HG03342 (cell line): Measurements from ENCODE around the gene SLC29A3.

Source experiments
- ATAC-seq: cut with Tn5 transposase; IDR thresholded peaks from one replicate; pipeline ENCODE4 v1.9.1; 2021; ENCODE audit warnings: mild to moderate bottlenecking, moderate library complexity; ENCODE audit not compliant: unreplicated experiment

The SLC29A3 gene

DNA sequence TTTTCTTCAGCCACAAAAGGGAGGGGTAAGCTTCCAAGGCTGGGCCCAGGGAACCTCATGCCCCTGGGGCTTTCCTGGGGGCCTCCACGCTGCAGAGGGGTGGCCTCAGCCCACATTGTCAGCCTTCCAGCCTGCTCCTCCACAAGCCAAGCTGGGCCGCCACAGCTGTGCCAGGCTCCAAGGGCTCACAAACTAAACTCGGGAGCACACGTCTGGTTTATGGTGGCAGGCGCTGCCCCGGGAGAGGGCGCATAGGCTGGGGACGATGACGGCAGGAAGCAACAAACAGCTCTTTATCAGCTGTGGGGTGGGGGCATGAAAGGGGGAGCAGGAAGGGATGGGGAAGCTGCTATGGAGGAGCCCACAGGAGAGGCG lies 71.4 kb downstream of the SLC29A3 start:
- ATAC-seq: no peak

DNA sequence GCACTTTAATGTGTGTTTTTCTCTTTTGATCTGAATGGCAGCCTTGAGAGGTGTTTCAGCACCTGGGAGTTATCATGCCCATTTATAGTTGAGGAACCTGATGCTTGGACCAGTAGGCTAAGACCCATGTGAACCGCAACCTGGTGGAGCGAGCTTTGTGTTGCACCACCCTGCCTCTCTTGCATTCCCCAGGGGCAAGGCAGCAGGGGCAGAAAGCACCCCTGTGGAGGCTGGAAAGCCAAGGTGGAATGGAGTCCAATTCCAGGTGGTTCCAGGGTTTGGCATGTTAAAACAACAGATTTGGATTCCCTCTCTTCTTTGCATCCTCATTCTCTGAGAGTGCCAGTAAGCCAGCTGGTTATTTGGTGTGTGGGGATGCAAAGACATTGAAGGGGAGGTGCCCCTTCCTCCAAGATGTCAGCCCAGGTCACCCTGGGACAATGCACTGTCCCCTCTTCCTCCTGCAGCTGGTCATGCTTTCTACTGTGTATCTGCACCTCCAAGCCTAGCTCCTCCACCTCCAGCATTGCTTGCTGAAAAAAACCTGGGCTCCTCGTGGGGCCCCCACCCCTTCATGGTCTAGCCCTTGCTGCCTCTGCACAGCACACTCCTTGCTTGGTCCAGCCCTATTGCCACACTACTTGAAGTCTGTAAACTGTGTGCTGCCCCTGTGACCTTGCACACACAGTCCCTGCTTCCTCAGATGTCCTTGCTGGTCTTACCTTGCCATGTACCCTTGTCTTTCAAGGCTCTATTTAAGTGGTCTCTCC lies 72.0 kb downstream of the SLC29A3 start:
- no peak for ATAC-seq

DNA sequence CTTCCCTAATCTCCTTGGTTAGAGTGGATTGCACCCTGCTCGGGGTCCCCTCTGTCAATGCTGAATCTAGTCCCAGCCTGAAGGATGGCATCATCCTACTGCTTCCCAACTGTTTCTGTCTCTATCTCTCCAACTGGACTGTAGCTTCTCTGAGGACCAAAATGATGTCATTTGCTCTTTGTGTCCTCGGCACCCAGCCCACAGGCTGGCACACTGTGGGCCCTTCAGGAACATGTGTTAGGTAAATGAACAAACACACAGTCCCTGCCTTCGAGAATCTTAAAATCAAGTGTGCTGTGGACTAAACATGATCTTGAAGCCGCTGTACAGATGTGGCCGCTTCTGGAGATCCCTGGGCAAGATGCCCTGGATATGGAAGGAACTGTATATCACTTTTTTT lies 72.6 kb downstream of the SLC29A3 start:
- no peak for ATAC-seq

DNA sequence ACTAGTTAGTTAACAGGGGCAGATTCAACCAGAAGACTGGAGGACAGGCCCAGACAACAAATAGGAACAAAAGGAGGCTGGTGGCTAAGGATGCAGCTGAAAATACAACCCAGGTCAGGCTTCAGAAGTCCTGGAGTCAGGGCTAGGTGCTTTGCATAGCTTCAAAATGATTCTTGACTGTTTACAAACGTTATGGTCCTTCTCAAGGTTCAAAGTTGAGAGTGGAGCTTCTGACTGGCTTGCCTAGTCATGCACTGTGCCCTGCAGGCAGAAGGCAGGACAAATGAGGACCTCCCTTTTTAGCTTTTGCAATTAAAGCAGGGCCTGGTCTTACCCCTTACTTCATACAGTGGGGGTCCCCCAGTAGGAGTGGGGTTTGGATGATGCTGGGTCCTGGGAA lies 73.2 kb downstream of the SLC29A3 start:
- ATAC-seq: no peak

DNA sequence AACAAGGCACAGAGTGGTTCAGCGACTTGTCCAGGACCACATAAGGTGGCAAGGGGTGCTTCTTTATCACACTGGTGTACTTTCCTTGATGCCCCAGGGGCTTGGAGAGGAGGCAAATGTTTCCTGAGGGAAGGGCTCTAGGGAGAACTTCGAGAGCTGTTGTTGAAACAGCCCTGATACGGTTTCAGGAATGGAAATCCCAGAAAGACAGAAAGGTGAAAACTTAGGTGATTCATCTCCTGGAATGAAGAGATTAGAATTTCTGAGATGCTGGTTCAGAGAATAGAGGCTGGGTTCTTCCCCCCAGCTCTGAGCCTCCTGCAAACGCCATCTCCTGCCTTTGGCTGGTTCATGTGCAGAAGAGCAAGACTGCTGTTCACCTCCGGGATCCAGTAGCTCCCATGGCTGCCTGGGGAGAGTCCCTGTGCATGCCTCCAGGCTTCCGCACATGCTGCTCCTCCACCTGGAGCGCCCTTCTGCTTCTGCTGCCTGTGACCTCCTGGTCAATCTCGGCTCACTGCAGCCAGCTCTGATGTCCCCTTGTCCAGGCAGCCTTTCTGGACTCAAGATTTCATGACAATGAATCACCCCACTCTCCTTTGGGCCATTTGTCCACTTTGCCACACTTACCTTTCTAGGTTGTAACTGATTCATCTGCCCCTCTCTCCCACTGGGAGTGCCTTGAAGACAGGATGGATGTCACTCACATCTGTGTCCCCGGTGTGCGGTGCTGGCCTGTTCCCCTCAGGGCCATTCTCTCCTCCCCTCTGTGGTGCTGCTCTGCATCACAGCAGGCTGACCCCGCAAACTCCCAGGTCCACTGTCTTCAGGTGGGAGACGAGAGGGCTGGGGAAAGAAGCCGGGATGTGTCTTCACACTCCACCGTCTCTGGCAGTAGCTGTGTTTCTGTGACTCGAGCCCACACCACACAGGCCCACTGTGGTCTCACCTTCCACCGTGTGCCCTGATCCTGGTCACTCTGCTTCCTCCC lies 74.0 kb downstream of the SLC29A3 start:
- ATAC-seq: no peak

DNA sequence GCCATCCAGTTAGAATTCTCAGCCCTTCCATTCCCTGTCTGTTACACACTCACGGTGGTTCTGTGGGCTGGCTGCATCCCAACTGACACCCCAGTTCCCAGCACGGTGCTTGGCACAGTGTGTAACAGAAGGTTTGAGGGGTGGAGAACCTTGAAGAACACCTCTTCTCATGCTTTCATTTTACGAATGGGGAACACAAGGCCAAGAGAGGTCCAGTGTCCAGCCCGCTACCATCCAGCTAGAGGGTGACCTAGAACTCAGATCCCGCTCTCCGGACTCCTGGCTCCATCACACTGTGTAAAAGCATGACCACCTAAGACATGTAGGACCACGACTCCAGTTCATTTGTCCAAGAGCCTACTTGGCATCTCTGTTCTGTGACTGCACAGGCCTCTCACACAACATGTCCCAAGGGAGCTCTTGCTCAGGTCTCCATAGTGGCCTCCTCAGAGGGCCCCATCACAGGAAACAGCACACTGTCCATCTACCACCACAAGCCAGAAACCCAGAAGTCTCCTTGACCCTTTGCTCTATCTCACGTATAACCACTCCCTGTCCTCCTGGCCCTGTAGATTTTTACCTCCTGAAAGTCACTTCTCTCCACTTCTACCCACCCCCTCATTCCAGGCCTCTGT lies 74.9 kb downstream of the SLC29A3 start:
- no peak for ATAC-seq

DNA sequence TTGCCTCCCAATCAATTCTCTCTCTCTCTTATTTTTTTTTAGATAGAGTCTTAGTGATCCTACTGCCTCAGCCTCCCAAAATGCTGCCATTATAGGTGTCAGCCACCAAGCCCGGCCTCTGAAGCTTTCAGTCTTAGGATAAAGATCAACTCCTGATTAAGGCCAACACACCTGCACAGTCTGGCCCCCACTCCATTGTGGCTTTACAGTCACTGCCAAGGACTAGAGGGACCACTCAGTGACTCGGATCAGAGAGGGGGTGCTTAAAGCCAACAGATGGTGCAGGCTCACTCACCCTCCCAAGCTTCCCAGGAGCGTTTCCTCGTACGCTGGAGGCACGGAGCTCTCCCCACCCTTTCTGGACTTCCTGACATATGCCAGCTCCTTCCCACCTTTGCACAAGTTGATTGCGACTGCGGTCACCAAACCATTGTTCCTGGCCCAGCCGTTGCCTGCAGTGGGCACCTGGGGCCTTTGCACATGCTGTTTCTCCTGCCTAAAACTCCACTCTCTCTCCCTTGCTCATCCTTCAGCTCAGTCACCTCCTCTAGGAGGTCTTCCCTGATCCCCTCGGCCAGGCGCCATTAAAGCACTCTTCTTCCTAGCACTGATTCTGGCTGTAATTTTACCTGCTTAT lies 76.0 kb downstream of the SLC29A3 start:
- no peak for ATAC-seq

DNA sequence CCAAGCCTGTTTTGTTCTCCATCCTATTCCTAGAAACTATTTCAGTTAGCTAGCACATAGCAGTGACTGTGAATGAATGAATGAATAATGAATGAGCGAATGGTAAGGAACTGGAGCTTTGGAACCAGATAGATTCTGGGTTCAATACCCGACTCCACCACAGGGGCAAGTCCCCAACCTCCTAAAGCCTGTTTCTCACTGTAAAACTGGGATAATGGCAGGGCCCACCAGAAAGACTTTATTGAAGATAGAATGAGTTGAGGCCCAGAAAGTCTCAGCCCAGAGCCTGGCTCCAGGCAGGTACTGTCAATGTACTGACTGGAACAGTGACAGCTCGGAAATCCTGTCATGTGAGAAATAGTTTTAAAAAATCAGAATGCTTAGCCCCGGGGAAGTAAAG lies 76.6 kb downstream of the SLC29A3 start:
- ATAC-seq: no peak

DNA sequence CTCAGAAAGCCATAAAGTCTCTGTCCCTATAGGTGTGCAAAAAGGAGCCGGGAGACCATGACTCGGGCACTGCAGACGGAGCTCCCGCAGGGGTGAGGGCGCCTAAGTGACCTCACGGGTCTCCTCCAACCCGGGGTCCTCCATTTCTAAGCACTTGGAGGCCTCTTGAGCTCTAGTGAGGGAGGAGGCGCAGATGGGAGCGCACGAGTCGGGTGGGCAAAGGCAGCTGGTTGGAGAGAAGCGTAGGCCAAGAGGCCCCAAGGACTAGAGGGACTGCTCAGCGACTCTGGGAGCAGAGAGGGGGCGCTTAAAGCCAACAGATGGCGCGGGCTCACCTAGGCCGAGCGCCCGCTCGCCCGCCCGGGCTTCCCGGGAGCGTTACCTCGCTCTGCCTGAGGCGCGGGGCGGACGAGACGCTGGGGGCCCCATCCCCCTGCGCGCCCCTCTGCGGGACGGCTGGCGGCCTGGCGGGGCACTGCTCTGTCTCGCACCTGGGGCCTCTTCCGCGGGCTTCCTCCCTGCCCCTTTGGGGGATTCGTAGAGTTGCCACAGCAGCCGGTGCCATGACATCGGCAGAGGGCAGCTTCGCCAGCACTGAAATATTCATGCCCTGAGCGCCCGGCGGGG lies 77.1 kb downstream of the SLC29A3 start:
- no peak for ATAC-seq

DNA sequence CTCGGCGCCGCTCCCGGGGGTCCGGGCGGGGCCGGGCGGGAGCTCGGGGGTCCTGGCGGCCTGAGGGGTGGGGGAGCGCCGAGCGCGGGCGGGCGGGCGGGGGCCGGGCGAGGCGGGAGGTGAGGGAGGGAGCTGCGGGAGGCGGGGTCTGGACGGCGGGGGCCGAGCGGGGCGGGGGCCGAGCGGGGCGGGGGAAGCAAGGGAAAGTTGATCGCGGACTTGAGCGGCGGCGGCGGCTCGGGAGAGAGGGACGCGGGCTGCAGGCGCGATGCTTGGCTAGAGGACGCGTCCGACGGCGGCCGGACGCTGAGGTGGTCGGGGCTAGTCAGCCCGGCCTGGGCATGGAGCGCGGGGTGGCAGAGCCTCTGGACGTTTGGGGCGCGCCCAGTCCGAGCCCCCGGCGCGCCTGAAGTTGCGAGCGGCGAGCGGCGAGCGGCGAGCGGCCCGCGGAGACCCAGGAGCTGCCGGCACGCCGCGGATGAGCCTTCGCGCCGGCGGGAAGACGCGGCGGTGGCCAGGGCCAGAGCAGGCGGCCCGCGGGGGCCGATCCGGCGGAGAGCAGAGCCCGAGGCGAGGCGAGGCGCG lies 77.7 kb downstream of the SLC29A3 start, which contains the start of gene CDH23:
Gene CDH23, plus strand, starts transcription at position 210 of the 585 bp plus-strand sequence. CDS start 42,912 bp downstream, outside the sequence.
- ATAC-seq: no peak

DNA sequence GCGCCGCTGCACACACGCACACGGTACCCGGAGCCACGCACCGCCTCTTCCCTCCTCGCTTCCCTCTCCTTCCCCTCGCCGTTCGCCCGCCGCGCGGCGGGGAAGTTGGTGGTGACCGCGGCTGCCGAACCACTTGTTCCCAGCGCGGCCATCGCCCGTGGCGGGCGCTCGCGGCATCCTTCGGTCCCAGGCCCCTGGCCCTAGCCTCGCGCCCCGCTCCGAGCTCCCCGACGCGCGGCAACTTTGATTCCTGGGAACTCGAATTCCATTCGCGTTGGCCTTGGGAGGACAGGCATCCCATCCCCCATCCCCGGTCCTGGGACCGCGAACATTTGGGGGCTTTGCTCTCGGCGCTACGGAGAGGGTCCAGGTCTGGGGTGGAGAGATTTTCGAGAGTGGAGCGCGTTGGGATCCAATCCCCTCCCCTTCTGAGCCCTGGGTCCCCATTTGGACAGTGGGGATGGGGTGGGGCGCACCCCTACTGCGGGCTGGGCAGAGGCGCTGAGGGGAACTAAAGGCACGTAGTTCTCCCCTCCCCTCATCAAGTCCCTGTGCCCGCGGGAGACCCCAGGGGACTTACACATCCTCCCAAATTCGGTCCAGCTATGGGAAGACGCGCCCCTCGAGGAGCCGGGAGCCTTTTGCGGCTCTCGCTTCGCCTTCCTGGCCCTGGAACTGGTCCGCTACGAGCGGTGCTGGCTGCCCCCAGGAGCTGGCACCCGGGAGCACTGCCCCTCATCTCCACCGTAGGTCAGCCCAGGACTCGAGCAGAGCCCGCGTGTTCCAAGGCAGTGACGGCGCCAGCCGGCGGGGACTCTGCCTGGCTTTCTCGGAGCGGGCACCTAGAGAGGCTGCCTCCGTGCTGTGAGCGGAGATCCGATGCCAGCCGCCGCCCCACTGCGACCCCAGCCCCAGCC lies 78.5 kb downstream of the SLC29A3 start:
- no peak for ATAC-seq

DNA sequence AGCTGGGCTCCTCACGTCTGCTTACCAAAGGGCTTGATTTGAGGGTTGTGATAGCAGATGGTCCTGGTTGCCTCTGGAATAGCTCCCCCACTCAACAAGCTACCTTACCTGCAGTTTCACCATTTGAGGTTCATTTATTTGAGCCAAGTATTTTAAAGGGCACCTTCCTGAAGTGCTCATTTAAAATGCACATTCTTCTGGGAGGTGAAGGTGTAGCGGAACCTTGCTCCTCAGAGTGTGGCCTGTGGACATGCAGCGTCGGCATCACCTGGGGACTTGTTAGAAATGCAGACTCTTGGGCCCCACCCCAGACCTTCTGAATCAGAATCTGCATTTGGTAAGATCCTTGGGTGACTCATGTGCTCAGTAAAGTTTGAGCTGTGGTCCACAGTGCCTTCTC lies 79.9 kb downstream of the SLC29A3 start:
- no peak for ATAC-seq

DNA sequence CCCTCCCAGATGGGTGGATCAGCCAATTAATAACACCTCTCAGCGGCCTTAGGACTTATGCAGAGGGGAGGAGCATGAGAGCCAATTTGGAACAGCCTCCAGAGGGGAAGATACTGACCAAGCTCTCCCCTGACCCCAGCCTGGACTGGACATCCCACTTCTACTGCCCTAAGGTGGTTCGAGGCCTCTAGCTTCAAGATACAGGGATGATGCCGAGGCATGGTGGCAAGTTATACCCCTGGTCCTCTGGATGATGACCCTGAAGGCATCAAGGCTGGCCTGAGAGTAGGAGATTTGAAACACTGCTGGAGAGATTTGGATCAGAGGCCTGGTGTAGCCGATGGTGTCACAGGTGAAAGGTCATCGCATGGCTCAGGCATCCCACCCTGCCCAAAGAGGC lies 80.9 kb downstream of the SLC29A3 start:
- ATAC-seq: no peak

DNA sequence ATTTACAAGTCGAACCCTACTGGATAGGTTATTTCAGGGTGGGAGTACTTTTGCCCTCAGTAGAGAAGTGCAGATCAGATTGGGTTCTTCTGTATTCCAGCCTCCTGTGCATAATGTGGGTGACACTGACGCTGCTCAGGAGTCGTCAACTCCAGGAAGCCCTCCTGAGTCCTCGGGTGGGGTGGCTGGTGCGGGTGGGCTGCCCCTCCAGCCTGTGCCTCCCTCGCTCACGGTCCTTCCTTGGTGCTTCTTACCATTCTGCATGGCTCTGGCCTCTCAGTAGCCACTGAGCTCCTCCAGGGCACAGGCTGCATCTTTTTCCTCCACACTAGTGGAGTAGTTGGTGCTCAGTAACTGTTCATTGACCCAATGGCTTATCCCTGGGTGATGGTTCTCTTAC lies 82.0 kb downstream of the SLC29A3 start:
- ATAC-seq: no peak

DNA sequence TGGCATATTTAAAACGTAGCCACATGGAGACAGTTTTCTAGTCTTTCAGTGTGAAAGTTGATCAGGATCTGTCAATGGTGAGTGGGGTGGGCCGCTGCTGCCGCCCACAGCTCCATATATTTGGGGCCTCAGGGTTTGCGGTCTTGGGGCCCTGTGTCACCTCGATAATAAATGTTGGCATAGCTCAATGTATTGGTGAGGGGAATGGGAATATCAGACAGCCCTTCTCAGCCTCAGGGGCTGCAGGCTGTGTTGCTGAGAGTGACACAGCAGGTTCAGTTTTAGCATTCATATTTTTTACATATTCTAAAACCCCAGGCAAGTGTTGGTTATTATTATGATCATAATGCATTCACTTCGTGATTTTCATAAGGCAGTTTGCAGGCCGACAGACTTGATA lies 82.9 kb downstream of the SLC29A3 start:
- ATAC-seq: no peak

DNA sequence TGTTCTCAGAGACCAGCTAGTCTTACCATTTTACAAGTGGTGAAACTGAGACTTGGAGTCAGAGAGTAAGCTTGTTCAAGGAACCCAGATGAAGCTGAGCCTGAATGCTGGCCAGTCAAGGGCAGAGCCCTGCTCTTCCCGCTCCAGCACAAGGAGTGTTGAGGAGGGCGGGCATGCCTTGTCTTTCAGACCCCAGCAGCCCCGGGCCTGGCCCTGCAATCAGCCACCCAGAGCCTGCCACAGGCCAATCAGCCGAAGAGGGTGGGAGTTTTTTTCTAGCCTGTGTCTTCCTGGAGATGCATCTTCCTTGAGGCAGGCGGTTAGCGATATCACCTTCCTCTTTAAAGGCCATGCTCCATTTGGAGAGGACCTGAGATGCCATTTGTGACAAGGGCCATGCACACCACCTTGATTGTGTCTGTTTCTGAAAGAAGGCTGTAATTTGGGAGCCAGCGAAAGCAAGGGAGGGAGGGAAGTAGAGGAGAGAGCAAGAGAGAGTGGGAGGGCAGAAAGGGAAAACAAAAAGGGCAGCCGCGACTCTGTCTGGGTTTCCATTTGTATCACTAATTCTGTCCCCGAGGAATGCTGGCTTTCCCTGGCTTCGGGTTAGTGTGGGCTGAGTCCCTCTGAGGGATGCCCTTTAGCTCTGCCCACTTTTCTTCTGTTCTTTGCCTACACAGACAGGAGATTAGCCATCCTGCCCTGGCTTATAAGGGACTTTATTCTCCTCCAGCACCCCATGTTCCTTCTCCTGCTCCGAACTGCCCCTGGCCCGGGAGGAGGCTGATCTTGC lies 85.6 kb downstream of the SLC29A3 start:
- no peak for ATAC-seq

DNA sequence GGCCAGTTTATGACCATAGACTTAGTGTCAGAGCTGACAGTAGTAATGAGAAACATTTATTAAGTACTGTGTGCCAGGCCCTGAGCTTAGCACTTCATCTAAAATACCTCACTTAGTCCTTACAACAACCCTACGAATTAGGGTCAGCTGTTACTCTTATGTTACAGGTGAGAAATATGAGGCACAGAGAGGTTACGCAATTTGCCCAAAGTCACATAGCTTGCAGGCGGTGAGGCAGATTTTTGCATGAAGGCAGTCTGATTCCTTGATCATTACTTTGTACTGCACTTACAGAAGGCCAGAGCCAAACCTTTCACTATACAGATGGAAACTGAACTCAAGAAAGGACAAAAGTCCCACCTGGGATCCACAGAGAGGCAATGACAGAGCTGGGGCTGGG lies 87.8 kb downstream of the SLC29A3 start:
- ATAC-seq: no peak
